ENCODE measurements around the gene JUP. TPM values are rescaled to one million over a fixed set of nuclear protein-coding genes. Genes with fewer than 3 reads are reported as not detected.

JUP gene
- total and polyA plus RNA-seq, 2 of the 13 experiments (the other 11 are each of a cell fraction or from before 2014, with no cell fraction given): 12.1 to 20.6 TPM

- TF ChIP-seq ZNF407 (CRISPR knock-in tag; IDR thresholded peaks at IDR 0.05; ENCODE audit: not compliant biosample characterization) (peak; percentile 71), ELF3 (CRISPR knock-in tag; IDR thresholded peaks at IDR 0.05) (peak; percentile 93), RCOR2 (CRISPR knock-in tag; IDR thresholded peaks at IDR 0.05) (peak; percentile 38; the same call in 1 of the 2 replicates), CBX2 (IDR thresholded peaks at IDR 0.05; ENCODE audit: low read depth, low read length) (no peak), CBX2 (CRISPR knock-in tag; IDR thresholded peaks at IDR 0.05; ENCODE audit: low read depth) (no peak), CBX5 (CRISPR knock-in tag; IDR thresholded peaks at IDR 0.05; ENCODE audit: borderline replicate concordance) (peak; percentile 11; the same call in 1 of the 2 replicates), ZBTB34 (CRISPR knock-in tag; IDR thresholded peaks at IDR 0.05) (no peak), ZNF605 (CRISPR knock-in tag; IDR thresholded peaks at IDR 0.05) (peak; percentile 89), CBFB (CRISPR knock-in tag; IDR thresholded peaks at IDR 0.05) (no peak), PRMT3 (CRISPR knock-in tag; IDR thresholded peaks at IDR 0.05; ENCODE audit: borderline replicate concordance, low read depth) (0 out of 2 replicates have a peak, but pooled peaks have one; percentile 67), REPIN1 (CRISPR knock-in tag; IDR thresholded peaks at IDR 0.05; ENCODE audit: borderline replicate concordance, low read depth) (peak; percentile 55; the same call in 1 of the 2 replicates), JUNB (CRISPR knock-in tag; IDR thresholded peaks at IDR 0.05; ENCODE audit: borderline replicate concordance) (no peak)
Observed at GRCh38 chr17:41772586-41773189, 13.8 kb downstream of the JUP start (continued).
